Neural cell (in vitro differentiated cells): ENCODE measurements around the gene INSYN2B. TPM values are rescaled to one million over a fixed set of nuclear protein-coding genes. Genes with fewer than 3 reads are reported as not detected.

ENCODE experiments used
- H2AFZ ChIP-seq: fragments of 200-600, 300-800 bp; sonication (generic), shearing (Covaris generic); 2 replicates; pipeline ENCODE4 v1.6.0; 2014; ENCODE audit warnings: low read depth, mild to moderate bottlenecking, antibody characterized with exemption, low read length, moderate library complexity
- H3F3A ChIP-seq: fragments of 200-600 bp; shearing (Covaris generic); 2 replicates; pipeline ENCODE4 v1.6.1; 2016; ENCODE audit warnings: mild to moderate bottlenecking, moderate library complexity, mixed read lengths, antibody characterized with exemption, low read length; ENCODE audit not compliant: insufficient read depth, poor library complexity, severe bottlenecking
- H3K27ac ChIP-seq: fragments of 200-600, 300-800 bp; sonication (generic), shearing (Covaris generic); 2 replicates; pipeline ENCODE4 v1.5.1; 2014; ENCODE audit warnings: mild to moderate bottlenecking, low read length, moderate library complexity
- H3K27me3 ChIP-seq: fragments of 300-800, 200-600 bp; sonication (generic), shearing (Covaris generic); 2 replicates; pipeline ENCODE4 v1.6.0; 2014; ENCODE audit warnings: mild to moderate bottlenecking, low read depth, low read length, moderate library complexity; ENCODE audit not compliant: insufficient read depth
- H3K36me3 ChIP-seq: fragments of 300-800, 200-600 bp; sonication (generic), shearing (Covaris generic); 2 replicates; pipeline ENCODE4 v1.5.1; 2014; ENCODE audit warnings: mild to moderate bottlenecking, antibody characterized with exemption, low read length, moderate library complexity; ENCODE audit not compliant: insufficient read depth
- H3K4me2 ChIP-seq: fragments of 300-800, 200-600 bp; sonication (generic), shearing (Covaris generic); 2 replicates; pipeline ENCODE4 v1.6.0; 2014; ENCODE audit warnings: mild to moderate bottlenecking, low read length
- H3K4me3 ChIP-seq: fragments of 300-800, 200-600 bp; sonication (generic), shearing (Covaris generic); 2 replicates; pipeline ENCODE4 v1.5.1; 2014; ENCODE audit warnings: mild to moderate bottlenecking, low read length, moderate library complexity
- H3K79me2 ChIP-seq: fragments of 200-600 bp; shearing (Covaris generic); replicated peaks from 2 replicates; pipeline ENCODE4 v1.6.0; 2014; ENCODE audit warnings: mild to moderate bottlenecking, low read length, moderate library complexity; ENCODE audit not compliant: insufficient read depth
- H3K9ac ChIP-seq: fragments of 300-800, 200-600 bp; sonication (generic), shearing (Covaris generic); 2 replicates; pipeline ENCODE4 v1.6.1; 2016; ENCODE audit warnings: mild to moderate bottlenecking, low read length, mixed read lengths
- H3K9me2 ChIP-seq: fragments of 200-600 bp; shearing (Covaris generic); 2 replicates; pipeline ENCODE4 v1.6.1; 2016; ENCODE audit warnings: mild to moderate bottlenecking, low read length, mixed read lengths; ENCODE audit not compliant: insufficient read depth
- H3K9me3 ChIP-seq: fragments of 200-600, 300-800 bp; sonication (generic), shearing (Covaris generic); 2 replicates; pipeline ENCODE4 v1.6.1; 2016; ENCODE audit warnings: mild to moderate bottlenecking, mixed run types, low read length, moderate library complexity, mixed read lengths
- H4K20me1 ChIP-seq: fragments of 200-600 bp; shearing (Covaris generic); 2 replicates; pipeline ENCODE4 v1.6.1; 2016; ENCODE audit warnings: mild to moderate bottlenecking, mixed run types; ENCODE audit not compliant: insufficient read depth
- EP300 ChIP-seq: fragments of 450-650 bp; conservative IDR thresholded peaks from 2 replicates; pipeline ENCODE4 v1.6.1; 2014; ENCODE audit warnings: antibody characterized with exemption, mild to moderate bottlenecking, moderate library complexity; ENCODE audit not compliant: poor library complexity, severe bottlenecking
- EZH2 ChIP-seq: fragments of 200-600, 300-800 bp; shearing (Covaris generic), sonication (generic); IDR thresholded peaks from 2 replicates; pipeline ENCODE4 v1.6.1; 2014; ENCODE audit warnings: antibody characterized with exemption, low read length, borderline replicate concordance, mild to moderate bottlenecking; ENCODE audit not compliant: insufficient read depth, poor library complexity, severe bottlenecking
- MXI1 ChIP-seq: fragments of 450-650 bp; conservative IDR thresholded peaks from 2 replicates; pipeline ENCODE4 v1.6.1; 2014; ENCODE audit warnings: antibody characterized with exemption, mild to moderate bottlenecking; ENCODE audit not compliant: poor library complexity, severe bottlenecking
- POLR2AphosphoS5 ChIP-seq: IDR thresholded peaks from 2 replicates; pipeline ENCODE4 v1.6.1; 2012
- RAD21 ChIP-seq: fragments of 450-650 bp; conservative IDR thresholded peaks from 2 replicates; pipeline ENCODE4 v1.6.1; 2014; ENCODE audit warnings: antibody characterized with exemption, mild to moderate bottlenecking, moderate library complexity
- SMC3 ChIP-seq: fragments of 450-650 bp; conservative IDR thresholded peaks from 2 replicates; pipeline ENCODE4 v1.6.1; 2014; ENCODE audit warnings: antibody characterized with exemption, mild to moderate bottlenecking, moderate library complexity; ENCODE audit not compliant: poor library complexity
- TAF1 ChIP-seq: IDR thresholded peaks from 2 replicates; pipeline ENCODE4 v1.6.1; 2012; ENCODE audit warnings: low read depth
- polyA plus RNA-seq: library from polyadenylated mRNA; depleted of rRNA; stranded (reverse); fragments of >200 nt; gene quantifications from 2 replicates; pipeline ENCODE4 v1.2.3, GENCODE V29; 2014
- TF ChIP-seq, protein P1 (sequence below): IDR thresholded peaks from 2 replicates; pipeline ENCODE4 v1.6.1; 2012; ENCODE audit warnings: borderline replicate concordance
- TF ChIP-seq, protein P2 (sequence below): fragments of 450-650 bp; IDR thresholded peaks from 2 replicates; pipeline ENCODE4 v1.5.1; 2014; ENCODE audit warnings: antibody characterized with exemption, mild to moderate bottlenecking, moderate library complexity; ENCODE audit not compliant: poor library complexity, severe bottlenecking

The INSYN2B gene
- polyA plus RNA-seq, 1 donor from 2014 or later: 0.37 TPM

DNA sequence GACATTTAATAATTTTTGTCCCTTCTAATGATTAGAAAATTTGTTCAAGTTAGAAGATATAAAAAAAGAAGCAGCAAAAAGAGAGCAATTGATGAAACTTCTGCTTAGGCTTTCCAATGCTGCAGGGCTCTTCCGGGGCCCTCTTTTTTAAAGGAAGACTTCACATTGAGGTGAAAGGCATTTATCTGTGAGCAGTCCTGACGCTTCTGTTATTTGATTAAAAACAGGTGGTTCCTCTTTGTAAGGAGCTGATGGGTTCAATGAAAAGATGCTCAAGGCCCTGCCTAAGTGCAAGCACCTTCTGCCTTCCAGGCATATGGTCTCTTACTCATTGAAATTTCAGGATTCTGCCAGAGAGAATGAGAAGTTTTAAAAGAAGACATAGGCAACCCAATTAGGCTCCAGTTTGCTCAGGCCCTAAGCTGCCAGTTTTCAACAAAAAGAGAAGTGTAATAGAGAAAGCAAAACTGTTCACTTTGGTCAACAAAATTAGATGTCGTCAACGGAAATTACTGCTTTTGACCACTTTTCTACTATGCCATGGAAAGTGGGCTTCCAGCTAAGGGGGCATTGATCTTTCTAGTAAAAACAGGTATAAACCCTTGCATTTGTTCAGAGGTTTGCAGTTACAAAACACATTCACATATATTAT lies 100.2 kb downstream of the INSYN2B start:
- H3F3A ChIP-seq: no peaks in the 10 kb centered on the region
- H4K20me1 ChIP-seq: no peaks in the 10 kb centered on the region
- no peak for TF ChIP-seq EZH2
- TF ChIP-seq RAD21: no peak
- no peak for TF ChIP-seq MXI1
- TF ChIP-seq TAF1: no peak
- TF ChIP-seq SMC3: no peak
- TF ChIP-seq, protein P1, sequence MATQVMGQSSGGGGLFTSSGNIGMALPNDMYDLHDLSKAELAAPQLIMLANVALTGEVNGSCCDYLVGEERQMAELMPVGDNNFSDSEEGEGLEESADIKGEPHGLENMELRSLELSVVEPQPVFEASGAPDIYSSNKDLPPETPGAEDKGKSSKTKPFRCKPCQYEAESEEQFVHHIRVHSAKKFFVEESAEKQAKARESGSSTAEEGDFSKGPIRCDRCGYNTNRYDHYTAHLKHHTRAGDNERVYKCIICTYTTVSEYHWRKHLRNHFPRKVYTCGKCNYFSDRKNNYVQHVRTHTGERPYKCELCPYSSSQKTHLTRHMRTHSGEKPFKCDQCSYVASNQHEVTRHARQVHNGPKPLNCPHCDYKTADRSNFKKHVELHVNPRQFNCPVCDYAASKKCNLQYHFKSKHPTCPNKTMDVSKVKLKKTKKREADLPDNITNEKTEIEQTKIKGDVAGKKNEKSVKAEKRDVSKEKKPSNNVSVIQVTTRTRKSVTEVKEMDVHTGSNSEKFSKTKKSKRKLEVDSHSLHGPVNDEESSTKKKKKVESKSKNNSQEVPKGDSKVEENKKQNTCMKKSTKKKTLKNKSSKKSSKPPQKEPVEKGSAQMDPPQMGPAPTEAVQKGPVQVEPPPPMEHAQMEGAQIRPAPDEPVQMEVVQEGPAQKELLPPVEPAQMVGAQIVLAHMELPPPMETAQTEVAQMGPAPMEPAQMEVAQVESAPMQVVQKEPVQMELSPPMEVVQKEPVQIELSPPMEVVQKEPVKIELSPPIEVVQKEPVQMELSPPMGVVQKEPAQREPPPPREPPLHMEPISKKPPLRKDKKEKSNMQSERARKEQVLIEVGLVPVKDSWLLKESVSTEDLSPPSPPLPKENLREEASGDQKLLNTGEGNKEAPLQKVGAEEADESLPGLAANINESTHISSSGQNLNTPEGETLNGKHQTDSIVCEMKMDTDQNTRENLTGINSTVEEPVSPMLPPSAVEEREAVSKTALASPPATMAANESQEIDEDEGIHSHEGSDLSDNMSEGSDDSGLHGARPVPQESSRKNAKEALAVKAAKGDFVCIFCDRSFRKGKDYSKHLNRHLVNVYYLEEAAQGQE: no peak
- no peak for TF ChIP-seq POLR2AphosphoS5
- TF ChIP-seq, protein P2, sequence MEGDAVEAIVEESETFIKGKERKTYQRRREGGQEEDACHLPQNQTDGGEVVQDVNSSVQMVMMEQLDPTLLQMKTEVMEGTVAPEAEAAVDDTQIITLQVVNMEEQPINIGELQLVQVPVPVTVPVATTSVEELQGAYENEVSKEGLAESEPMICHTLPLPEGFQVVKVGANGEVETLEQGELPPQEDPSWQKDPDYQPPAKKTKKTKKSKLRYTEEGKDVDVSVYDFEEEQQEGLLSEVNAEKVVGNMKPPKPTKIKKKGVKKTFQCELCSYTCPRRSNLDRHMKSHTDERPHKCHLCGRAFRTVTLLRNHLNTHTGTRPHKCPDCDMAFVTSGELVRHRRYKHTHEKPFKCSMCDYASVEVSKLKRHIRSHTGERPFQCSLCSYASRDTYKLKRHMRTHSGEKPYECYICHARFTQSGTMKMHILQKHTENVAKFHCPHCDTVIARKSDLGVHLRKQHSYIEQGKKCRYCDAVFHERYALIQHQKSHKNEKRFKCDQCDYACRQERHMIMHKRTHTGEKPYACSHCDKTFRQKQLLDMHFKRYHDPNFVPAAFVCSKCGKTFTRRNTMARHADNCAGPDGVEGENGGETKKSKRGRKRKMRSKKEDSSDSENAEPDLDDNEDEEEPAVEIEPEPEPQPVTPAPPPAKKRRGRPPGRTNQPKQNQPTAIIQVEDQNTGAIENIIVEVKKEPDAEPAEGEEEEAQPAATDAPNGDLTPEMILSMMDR: no peak
- no peak for TF ChIP-seq EP300
- H3K79me2 ChIP-seq: no peaks in the 10 kb centered on the region
- H3K4me2 ChIP-seq: no peak overlapping the region
- H3K36me3 ChIP-seq: no peaks in the 10 kb centered on the region
- no peak overlapping the region for H2AFZ ChIP-seq
- H3K9ac ChIP-seq: no peak overlapping the region
- no peak overlapping the region for H3K27ac ChIP-seq
- no peak overlapping the region for H3K4me3 ChIP-seq
- no peaks in the 10 kb centered on the region for H3K9me2 ChIP-seq
- H3K9me3 ChIP-seq: no peaks in the 10 kb centered on the region
- no peaks in the 10 kb centered on the region for H3K27me3 ChIP-seq

DNA sequence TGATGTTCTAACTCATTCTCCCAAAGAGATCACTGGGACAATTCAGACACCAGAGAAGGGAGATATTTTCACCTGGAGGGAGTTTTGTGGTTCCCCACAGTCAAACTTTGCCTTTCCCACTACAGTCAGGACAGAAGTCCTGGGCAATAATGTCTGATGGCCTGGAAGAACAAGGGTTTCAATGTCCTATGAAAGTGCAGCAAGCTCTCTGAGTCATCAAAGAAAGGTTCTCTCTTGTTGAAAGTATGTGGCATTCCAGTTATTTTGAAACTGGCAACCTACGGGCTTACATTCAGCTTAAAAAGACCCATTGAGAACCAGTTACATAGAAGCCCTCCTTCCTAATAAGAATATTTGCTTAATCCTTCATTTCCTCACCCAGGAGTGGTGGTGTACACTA lies 103.9 kb downstream of the INSYN2B start:
- no peak overlapping the region for H2AFZ ChIP-seq
- H3K4me2 ChIP-seq: no peak overlapping the region
- H4K20me1 ChIP-seq: no peaks in the 10 kb centered on the region
- TF ChIP-seq EZH2 (no peak), SMC3 (no peak), TAF1 (no peak), MXI1 (no peak), POLR2AphosphoS5 (no peak), RAD21 (no peak), EP300 (no peak)
- TF ChIP-seq, protein P1: no peak
- TF ChIP-seq, protein P2: no peak
- H3K9me2 ChIP-seq: no peaks in the 10 kb centered on the region
- no peaks in the 10 kb centered on the region for H3K79me2 ChIP-seq
- no peaks in the 10 kb centered on the region for H3K9me3 ChIP-seq
- no peaks in the 10 kb centered on the region for H3K36me3 ChIP-seq
- no peak overlapping the region for H3K27ac ChIP-seq
- H3F3A ChIP-seq: no peaks in the 10 kb centered on the region
- no peak overlapping the region for H3K4me3 ChIP-seq
- no peaks in the 10 kb centered on the region for H3K27me3 ChIP-seq
- H3K9ac ChIP-seq: no peak overlapping the region
